LNCaP clone FGC (cell line): ENCODE measurements around the gene KRTAP5-1.
A peak's percentile ranks its signal among the peaks of the same experiment; 100 is the strongest.

Source experiments
- DNase-seq: peaks from one replicate; pipeline ENCODE4 v3.0.0-alpha.2; 2011; ENCODE audit warnings: low read depth
- H3K4me3 ChIP-seq: 2 replicates; pipeline ENCODE4 v1.5.1; 2011; ENCODE audit warnings: mild to moderate bottlenecking, low read depth, low read length, control low read depth
- TF ChIP-seq, protein P1 (sequence below): IDR thresholded peaks from 2 replicates; pipeline ENCODE4 v1.5.1; 2012; ENCODE audit warnings: mild to moderate bottlenecking; ENCODE audit not compliant: control insufficient read depth, insufficient read depth; ENCODE audit errors: extremely low read depth

Gene KRTAP5-1

DNA sequence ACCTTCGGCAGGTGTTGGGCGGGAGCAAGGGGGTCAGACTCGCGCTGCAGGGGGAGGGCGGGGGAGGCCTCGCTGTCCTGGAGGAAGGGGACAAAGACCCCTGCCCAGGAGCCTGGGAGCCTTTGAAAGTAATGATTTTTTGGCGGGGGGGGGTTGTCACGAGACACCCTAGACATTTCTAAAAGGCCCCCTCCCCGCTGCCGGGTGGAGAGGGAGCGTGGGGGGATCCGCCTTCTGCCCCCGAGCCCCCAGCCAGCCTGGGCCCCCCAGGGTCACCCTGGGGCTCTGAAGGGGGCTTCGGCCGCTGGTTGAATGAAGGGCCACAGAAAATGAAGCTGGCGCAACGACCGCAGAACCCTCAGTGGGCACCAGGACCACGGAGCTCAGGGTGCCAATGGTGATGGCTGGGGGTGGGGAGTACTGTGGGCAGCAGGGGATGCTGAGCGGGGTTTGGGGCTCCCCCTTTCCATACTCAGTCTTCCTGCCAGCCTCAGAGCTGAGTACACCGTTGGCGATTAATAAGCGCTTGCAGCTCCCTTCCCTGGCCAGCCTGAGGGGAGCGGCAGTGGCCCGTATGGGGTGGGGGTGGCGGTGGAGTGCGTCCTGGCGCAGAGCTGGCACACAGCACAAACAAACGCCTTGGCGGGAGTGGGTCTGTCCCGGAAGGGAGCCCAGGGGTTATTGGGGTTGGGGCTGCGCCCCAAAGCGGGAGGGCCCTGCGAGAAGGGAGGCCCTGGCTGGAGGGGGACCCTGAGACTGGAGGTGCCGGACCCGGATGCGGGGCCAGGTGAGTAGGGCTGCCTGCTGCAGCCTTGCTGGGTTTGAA, 11.8 kb downstream of the KRTAP5-1 start:
- peak overlapping the region; percentile 67 for H3K4me3 ChIP-seq

DNA sequence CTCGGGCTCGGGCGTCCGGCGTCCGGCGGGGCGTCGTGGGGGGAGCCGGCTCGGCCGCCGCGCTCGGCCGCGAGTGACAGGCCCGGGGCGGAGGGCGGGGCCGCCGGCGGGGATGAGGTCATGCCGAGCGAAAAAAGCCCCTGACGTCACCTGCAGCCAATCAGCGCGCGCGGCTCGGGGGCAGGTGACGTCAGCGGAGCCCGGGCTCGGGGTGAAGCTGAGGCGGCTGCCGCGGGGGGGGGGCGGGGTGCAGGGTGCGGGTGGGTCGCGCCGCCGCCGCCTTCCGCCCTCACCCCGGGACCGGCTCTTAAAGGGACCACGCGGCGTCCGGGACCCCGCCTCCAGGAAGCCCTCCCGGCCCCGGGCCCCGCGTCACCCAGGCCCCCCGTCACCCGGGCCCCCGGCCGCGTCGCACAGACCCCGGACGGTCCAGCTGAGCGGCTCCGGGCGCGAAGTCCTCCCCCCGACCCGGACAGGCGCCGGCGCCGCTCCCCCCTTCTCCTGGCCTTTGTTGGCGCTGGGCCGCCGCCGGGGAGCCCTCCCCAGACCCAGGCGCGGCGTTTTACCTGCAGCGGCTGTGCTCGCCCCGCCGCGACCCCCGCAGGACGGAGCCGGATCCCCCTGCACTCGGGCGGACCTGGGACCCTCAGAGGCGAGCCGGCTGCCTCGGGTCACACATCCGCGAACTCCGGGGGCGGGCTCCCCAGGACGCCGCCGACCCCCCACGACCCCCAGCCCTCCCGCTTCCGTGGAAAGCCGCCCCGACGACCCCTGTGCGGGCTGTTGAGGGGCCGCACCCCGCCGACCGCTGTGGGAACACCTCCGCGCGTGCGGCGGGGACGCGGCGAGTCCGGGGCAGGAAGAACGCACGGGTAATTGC, 12.6 kb downstream of the KRTAP5-1 start, which contains the start of gene DUSP8:
Gene DUSP8, minus strand, starts transcription at position 75 of the 880 bp plus-strand sequence. CDS start 6,445 bp downstream, outside the sequence.
- no peak for DNase-seq
- H3K4me3 ChIP-seq = peak within 1 kb of the TSS; percentile 83
- TF ChIP-seq, protein P1, sequence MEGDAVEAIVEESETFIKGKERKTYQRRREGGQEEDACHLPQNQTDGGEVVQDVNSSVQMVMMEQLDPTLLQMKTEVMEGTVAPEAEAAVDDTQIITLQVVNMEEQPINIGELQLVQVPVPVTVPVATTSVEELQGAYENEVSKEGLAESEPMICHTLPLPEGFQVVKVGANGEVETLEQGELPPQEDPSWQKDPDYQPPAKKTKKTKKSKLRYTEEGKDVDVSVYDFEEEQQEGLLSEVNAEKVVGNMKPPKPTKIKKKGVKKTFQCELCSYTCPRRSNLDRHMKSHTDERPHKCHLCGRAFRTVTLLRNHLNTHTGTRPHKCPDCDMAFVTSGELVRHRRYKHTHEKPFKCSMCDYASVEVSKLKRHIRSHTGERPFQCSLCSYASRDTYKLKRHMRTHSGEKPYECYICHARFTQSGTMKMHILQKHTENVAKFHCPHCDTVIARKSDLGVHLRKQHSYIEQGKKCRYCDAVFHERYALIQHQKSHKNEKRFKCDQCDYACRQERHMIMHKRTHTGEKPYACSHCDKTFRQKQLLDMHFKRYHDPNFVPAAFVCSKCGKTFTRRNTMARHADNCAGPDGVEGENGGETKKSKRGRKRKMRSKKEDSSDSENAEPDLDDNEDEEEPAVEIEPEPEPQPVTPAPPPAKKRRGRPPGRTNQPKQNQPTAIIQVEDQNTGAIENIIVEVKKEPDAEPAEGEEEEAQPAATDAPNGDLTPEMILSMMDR = no peak

More for the DNA sequence above, 11.8 kb downstream of the KRTAP5-1 start:
- no peak for DNase-seq
- TF ChIP-seq, protein P1 = no peak

DNA sequence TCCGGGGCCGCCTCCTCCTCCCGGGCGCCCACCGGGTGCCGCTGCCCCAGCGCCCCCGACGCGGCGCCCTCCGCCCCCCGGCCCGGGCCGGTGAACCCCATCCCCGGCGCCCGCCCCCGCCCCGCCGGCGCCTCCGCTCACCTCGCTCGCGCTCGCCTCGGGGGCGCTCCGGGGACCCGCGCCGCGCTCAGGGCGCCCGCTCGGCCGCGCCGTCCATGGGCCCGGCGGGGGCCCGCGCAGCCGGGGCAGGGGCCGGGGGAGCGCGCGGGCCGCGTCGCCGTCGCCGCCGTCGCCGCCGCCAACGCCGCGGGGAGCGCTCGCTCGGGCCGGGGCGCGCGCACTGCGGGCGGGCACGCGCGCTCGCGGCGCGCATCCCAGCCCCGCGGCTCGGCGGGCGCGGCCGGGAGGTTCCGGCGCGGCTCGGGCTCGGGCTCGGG, 13.3 kb downstream of the KRTAP5-1 start:
- DNase-seq = no peak
- TF ChIP-seq, protein P1 = no peak
- H3K4me3 ChIP-seq = peak overlapping the region; percentile 83

DNA sequence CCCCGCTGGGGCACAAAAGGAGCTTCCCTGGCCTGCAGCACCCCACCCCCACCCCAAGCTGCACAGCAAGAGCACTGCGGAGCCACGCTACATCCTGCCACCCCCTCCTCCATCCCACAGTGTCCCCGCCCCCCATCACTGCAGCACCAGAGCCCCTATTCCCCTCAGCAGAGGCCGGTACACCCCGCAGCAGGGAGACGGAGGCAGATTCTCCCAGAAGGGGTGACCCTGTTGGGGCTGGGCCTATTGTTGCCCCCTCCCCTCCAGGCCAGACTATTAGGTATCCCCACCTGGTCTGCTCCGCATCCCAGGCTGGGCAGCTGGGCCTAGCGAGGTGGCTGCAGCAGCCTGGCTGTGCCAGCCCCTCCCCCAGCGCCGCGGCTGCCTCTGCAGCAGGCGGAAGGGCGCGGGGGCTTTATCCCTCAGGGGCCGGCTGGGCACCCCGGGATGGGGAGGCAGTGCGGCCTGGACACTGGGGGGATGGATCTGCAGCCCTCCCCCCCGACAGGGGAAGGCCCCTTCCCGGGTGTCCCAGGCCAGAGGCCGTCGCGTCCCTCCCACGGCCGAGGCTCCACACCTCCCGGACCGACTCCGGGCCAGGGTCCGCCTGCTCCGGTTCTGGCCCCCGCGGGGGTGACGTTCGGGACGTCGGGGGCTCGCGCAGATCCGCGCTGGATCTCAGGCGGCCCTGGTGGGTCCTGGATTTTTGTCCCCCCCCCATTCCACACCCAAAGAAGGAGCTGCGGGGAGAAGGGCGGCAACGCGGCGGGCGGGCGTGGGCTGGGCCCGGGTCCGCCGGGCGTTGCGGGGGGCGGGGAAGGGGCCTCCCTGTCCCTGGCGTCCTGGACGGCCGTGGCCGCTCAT, 14.0 kb downstream of the KRTAP5-1 start:
- H3K4me3 ChIP-seq = peak overlapping the region; percentile 83
- DNase-seq = no peak
- TF ChIP-seq, protein P1 = no peak

DNA sequence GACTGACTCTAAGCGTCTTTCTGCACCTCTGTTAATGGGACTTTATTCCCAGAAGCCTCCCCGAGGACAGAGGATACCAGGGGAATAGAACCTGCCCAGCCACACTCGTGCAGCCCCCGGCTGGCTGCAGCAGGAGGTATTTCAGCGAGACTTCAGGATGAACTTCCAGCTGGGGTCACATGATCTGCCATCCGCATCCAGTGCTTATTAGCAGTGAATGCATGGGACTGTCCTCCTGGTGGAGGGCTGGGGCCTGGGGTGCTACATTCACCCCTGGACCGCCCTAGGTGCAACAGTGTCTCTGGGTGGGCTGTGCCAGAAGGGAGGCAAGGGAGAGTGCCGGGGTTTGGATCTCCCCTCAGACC, 14.6 kb downstream of the KRTAP5-1 start:
- H3K4me3 ChIP-seq = peak overlapping the region; percentile 83
- TF ChIP-seq, protein P1 = no peak
- no peak for DNase-seq

DNA sequence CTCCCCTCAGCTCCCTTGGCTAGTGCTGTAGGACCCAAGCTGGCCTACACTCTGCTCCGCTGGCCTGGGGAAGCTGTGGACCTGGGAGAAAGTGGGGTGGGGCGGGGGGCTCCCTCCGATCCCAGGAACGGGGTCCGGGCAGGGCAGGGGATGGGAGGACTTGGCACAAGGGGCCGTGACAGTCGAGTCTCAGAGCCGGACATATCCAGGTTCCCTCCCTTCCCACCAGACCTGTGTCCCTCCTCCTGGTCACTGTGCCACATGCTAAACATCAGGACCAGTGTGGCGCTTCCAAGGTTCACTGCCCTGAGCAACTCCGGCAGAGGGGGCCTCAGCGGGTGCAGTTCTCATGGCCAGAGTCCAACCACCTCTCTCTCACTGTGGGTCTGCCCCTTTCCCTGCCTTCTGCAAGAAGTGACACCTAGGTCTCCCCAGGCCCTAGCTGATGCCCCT, 15.1 kb downstream of the KRTAP5-1 start:
- DNase-seq = no peak
- TF ChIP-seq, protein P1 = no peak
- no peak overlapping the region for H3K4me3 ChIP-seq
